ENCODE results near the gene MRAS. TPM values are rescaled to one million over a fixed set of nuclear protein-coding genes. Genes with fewer than 3 reads are reported as not detected.

The MRAS gene
- total RNA-seq, 6 experiments from 2014 or later: 2.5 to 7.9 (median 6.9) TPM

- TF ChIP-seq POLR2A (IDR thresholded peaks at IDR 0.05): no peak
- TF ChIP-seq CTCF (IDR thresholded peaks at IDR 0.05): no peak
- Histone ChIP-seq H3K9me3 (no peaks in the 10 kb centered on the region), H3K4me3 (no peak overlapping the region), H3K4me1 (no peaks in the 10 kb centered on the region), H3K27ac (no peak overlapping the region), H3K27me3 (no peaks in the 10 kb centered on the region), H3K36me3 (no peaks in the 10 kb centered on the region)
- no peak for ATAC-seq
- 93% methylated on average over 3 of the region's 7 CpGs for WGBS (ENCODE audit: insufficient coverage, low coverage, low lambda C conversion rate, missing lambda C conversion rate)
- DNase-seq: no peak
- intact Hi-C loops (cut with DNase I): no loop called here
Observed at GRCh38 chr3:138362538-138362937, 14.2 kb downstream of the MRAS start.

DNA sequence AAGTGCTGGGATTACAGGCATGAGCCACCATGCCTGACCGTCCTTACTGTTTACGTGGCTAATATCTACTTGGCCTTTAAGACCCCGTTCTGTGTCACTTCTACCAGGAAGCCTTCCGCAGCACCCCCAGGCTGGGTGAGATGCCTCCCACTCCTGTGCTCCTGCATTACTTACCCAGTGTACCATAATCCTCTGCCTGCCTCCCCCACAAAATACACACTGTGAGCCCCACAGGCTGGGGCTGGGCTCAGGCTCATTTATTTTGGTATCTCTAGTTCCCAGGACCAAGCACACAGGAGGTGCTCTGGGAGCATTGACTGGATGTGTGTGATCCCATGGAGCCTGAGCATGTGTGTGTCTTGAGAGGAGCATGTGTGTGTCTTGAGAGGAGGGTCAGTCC, 14.9 kb downstream of the MRAS start:
- WGBS (ENCODE audit: insufficient coverage, low coverage, low lambda C conversion rate, missing lambda C conversion rate): 89% methylated on average over 4 of the region's 4 CpGs
- H3K27ac ChIP-seq: no peak overlapping the region
- H3K27me3 ChIP-seq: no peaks in the 10 kb centered on the region
- intact Hi-C loops (cut with DNase I): no loop called here
- TF ChIP-seq CTCF (IDR thresholded peaks at IDR 0.05) (no peak), POLR2A (IDR thresholded peaks at IDR 0.05) (no peak)
- H3K4me1 ChIP-seq: no peaks in the 10 kb centered on the region
- no peaks in the 10 kb centered on the region for H3K36me3 ChIP-seq
- no peak for ATAC-seq
- no peaks in the 10 kb centered on the region for H3K9me3 ChIP-seq
- no peak overlapping the region for H3K4me3 ChIP-seq
- DNase-seq: no peak

- 86% methylated on average over 3 of the region's 6 CpGs for WGBS (ENCODE audit: insufficient coverage, low coverage, low lambda C conversion rate, missing lambda C conversion rate)
- H3K4me3 ChIP-seq: no peak overlapping the region
- intact Hi-C loops (cut with DNase I): no loop called here
- ATAC-seq: no peak
- TF ChIP-seq POLR2A (IDR thresholded peaks at IDR 0.05) (no peak), CTCF (IDR thresholded peaks at IDR 0.05) (no peak)
- no peak for DNase-seq
- no peaks in the 10 kb centered on the region for H3K9me3 ChIP-seq
- H3K36me3 ChIP-seq: no peaks in the 10 kb centered on the region
- H3K27ac ChIP-seq: no peak overlapping the region
- H3K4me1 ChIP-seq: no peaks in the 10 kb centered on the region
- H3K27me3 ChIP-seq: no peaks in the 10 kb centered on the region
Observed at GRCh38 chr3:138364356-138365252, 16.2 kb downstream of the MRAS start.

DNA sequence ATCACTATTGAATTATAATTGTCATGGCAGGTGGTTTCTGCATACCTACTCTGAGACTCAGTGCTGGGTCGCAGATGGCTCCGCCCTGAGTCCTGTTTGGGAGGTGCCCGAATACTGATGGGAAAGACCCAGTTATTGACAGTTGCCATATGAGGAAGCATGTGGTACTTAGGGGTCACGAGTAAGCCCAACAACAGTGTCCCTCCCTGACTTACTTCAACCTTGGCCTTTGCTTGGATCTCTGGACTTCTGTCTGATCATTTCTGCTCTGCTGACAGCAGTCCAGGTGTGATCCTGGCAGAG, 16.8 kb downstream of the MRAS start:
- H3K27me3 ChIP-seq: no peaks in the 10 kb centered on the region
- ATAC-seq (no peak), DNase-seq (no peak)
- WGBS (ENCODE audit: insufficient coverage, low coverage, low lambda C conversion rate, missing lambda C conversion rate): 75% methylated on average over 2 of the region's 4 CpGs
- no peaks in the 10 kb centered on the region for H3K4me1 ChIP-seq
- no peaks in the 10 kb centered on the region for H3K9me3 ChIP-seq
- intact Hi-C loops (cut with DNase I): no loop called here
- TF ChIP-seq CTCF (IDR thresholded peaks at IDR 0.05) (no peak), POLR2A (IDR thresholded peaks at IDR 0.05) (no peak)
- H3K4me3 ChIP-seq: no peak overlapping the region
- no peaks in the 10 kb centered on the region for H3K36me3 ChIP-seq
- H3K27ac ChIP-seq: no peak overlapping the region
